HK-2 (cell line): Measurements from ENCODE around the gene HNRNPL.

ENCODE experiments used
- DNase-seq: peaks from one replicate; pipeline ENCODE4 v3.0.0-alpha.2; 2018; ENCODE audit not compliant: unreplicated experiment

The HNRNPL gene

DNA sequence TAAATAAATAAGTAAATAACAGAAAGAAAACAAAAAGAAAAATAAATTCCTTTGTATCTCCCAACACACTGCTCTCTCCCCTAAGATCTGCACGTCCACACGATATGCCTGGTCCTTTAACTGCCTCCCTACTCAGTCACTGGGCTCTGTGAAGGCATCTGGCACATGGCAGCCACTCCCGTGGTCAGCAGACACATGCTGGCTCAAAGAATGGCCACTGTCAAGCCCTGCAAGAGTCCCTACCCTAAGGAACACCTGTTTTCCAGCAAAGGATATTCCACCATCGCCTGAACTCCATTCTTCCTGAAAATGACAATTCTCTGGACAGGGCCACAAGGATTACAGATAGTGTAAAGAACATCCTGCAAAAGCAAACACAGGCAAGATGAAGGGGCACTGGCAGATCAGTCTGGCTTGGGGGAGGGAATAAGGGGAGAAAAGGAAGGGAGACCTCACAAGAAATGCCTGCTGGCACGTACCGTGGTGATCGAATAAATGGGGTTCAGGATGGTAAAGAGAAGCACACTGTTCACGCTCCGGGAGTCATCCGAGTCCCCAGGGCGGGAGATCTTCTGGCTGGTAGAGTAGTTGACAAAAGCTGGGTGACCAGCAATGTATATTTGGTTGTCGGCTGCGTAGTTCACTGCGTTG lies 4.3 kb downstream of the HNRNPL start:
- DNase-seq: no peak

- DNase-seq: no peak
These were observed 5.6 kb downstream of the HNRNPL start for GRCh38 chr19:38844093-38844686.

GRCh38 chr19:38843175-38843758 lies 6.5 kb downstream of the HNRNPL start:
- DNase-seq: no peak

- DNase-seq: no peak
These were observed 7.2 kb downstream of the HNRNPL start for GRCh38 chr19:38842439-38843174.

DNA sequence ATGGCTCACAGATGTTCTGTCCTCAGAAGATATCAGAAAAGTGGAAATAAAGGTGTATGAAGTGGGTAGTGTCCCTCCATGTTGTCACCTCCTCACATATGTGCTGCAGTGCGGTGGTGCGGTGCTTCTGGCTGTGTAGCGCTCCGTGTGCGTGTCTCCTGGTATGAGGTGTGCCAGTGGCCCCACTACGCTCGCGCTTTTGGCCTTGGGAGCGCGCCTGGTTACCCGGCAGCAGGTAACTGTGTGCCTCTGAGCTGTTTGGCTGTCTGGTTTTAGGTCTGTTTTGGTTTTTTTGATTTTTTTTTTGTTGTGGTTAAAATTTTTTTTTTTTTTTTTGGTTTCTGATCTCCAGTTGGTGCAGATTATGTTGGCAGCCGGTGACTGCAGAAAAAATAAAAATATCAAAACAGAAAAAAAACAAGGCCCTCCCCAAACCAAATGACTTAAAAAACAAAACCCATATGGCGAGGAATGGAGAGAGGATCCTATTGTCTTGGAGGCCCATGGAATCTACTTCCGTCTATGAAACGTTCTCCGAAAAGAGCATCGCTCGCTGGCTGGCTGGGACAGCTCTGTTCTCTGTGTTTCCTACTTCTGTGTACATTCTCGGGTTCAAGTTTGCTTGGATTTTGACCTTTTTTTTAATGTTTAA lies 7.9 kb downstream of the HNRNPL start:
- DNase-seq: no peak

- DNase-seq: no peak
These were observed 8.5 kb downstream of the HNRNPL start for GRCh38 chr19:38841180-38841766.

GRCh38 chr19:38840583-38840968 lies 9.2 kb downstream of the HNRNPL start:
- no peak for DNase-seq

GRCh38 chr19:38839816-38840582 lies 9.8 kb downstream of the HNRNPL start:
- no peak for DNase-seq

GRCh38 chr19:38838986-38839761 lies 10.6 kb downstream of the HNRNPL start:
- no peak for DNase-seq

DNA sequence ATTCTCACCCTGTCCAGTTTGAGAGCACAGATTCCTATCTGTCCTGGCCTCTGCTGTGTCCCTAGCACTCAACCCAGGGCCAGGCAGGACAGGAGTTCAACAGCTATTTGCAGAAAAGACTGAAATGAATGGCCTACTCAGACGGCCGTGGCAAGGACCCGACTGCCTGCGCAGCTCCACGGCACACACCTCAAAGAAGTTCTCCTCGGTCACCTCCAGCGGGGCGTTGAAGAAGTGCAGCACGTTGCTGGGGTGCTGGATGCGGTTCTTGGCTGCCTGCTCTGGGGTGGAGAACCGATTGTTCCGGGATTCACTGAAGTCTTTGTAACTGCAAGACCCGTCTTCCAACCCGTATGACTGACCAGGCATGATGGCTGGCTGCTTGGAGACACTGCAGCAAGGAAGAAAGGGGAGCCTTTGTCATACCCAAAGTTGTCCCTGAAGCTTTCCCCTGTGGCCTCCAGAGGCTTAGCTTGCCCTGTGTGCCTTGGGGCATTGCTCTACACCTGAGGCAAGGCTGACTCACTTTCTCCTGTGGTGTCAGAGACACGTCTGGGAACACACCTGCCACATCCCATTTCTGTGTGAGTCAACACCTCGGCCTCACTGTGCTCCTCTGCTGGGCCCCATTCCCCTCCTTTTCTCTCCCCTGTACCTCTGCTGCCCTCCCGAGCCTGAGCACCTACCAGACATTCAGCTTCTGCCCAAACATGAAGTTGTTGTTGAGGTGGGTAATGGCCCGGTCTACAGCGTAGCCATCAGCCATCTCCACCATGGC lies 11.4 kb downstream of the HNRNPL start:
- DNase-seq: peak; percentile 42

DNA sequence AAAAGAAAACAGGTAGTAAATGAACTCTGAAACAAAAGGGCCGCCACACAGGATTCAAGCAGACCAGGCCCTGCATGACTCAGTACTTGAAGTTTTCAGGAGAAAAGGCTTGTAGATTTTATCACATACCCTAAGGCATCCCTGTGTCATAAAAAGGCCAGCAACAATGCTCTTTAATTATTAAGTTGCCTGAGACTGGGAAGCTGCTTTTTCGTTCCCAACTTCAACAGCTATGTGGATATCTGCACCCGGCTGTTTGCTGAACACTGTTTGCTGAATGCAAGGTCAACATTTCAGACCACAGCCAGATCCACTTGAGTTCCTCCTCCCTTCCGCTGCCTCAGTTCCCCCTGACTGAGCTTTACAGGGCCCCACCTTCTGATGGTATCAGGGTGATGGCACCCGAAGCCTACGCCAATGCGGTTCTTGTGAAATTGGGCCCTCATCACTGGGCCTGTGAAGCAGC lies 12.1 kb downstream of the HNRNPL start:
- no peak for DNase-seq

DNA sequence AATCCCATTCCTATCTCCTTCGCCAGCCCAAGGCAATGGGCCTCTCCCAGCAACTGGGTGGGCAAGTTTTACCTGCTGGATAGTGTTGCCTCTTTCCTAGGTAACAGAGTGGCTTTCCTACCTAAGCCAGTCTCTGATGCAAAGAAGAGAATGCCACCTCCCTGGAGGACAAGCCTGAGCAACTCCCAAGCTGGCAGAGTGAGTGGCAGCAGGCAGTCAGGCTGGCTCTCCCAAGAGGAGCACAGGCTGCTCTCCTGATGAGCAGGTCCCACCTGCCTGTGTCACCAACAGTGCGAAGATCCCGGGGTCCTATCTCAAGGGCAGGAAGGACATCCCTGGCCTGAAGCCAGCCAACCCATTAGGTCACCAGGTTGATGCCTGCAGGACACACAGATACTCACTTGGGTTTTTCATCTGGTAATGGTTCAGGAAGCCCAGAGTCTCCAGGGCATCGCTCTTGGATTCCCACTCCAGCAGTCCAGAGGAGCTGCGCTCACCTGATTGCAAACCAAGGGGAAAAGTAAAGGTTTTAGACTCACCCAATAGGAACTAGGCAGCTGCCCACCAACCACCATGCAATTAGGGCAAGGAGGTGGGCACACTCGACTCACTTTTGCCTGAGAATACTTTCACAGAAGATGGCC lies 12.7 kb downstream of the HNRNPL start:
- DNase-seq: no peak

DNA sequence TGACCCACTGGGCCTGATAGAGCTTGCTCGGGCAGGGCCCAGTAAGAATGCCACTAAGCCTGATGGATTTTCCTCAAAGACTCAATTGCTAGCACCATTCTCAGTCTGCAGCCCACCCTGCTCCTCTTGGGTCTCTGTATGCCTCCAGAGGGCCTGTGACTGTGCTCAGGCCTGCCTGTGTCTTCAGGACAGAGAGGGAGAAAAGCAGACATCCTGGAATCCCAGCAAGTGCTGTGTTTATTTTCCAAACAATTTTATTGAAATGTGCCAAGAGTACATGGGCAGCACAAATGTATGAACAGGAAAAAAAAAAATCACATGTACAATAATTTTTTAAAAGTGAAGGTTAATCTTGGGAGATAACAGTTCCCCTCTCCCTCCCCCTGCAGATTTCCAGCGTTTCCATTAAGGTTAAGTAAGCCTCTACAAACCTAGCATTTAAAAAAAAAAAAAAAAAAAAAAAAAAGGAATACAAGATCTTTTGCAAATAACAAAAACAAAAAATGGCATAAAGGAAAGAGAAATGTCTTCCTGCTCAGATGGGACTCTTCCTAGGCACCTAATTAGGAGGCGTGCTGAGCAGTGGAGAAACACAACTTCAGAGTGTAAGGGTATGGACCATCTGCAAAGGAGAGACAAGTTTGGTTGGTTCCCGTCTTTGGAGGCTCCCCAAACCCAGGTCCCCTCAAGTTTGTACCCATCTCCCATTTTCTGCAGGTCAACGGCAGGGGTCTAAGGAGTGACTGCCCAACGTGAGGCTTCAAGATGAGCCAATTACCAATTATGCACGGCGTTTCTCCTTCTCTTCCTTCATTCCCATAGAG lies 13.4 kb downstream of the HNRNPL start:
- DNase-seq: no peak

DNA sequence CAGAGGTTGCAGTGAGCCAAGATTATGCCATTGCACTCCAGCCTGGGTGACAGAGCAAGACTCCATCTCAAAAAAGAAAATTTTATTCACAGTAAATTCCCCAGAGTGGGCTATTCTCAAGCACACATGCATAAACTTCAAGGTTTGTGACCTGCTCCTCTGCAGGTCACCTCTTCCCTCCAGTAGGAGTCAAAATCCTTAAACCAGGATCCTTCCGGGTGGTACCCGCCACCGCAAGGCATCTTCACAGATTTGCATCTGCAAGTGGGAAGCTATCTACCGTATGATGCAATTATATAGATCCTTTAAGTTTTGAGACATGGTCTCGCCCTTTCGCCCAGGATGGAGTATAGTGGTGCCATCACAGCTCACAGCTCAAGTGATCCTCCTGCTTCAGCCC lies 15.2 kb downstream of the HNRNPL start:
- DNase-seq: no peak

DNA sequence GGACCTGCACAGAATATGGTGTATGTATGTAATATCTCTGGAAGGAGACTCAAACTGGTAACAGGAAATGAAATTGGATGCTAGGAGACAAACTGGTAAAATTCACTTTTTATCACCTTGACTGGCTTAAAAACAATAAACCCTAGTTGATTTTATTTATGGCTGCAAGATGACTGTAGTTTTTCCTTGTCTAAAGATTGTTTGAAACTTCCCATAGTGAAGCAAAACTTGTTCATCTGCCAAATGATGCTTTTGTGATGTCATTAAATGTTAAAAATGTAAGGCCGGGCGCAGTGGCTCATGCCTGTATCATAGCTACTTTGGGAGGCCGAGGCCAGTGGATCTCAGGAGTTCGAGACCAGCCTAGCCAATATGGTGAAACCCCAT lies 15.7 kb downstream of the HNRNPL start:
- no peak for DNase-seq

- DNase-seq: no peak
These were observed 16.7 kb downstream of the HNRNPL start for GRCh38 chr19:38833092-38833425.

DNA sequence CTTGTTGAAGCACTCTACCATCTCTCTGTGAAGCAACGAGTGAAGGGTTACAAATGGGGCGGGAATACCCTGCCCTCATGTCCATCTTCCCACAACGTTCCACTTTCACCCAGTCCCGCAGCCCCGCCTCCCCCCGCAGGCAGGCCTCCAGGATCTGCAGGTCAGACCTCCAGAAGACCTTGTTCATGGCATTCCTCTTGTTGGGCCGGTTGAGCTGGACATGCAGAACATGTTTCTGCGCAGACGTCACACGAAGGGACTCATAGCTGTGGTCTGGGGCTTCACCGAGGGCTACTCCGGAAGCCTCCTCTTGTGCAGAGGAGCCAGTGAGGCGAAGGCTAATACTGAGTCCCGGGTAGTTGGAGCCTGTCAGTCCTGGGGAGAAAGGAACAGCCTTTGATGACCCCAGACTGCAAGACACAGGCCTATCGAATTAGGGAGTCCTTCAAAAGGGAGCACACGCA lies 18.6 kb downstream of the HNRNPL start:
- DNase-seq: peak; percentile 92
